Stimulated activated CD4-positive, alpha-beta T cell treated with anti-CD3 and anti-CD28 coated beads, TNF-alpha, amount 100 ng/mL, for 48 hours (primary cell): ENCODE results near the gene ZBP1.

Experiments used
- DNase-seq, 3 donors: peaks; one replicate each; pipeline ENCODE4 v3.0.0-alpha.2; 2020; ENCODE audit warnings: low read depth in 3 of 3

Gene ZBP1

DNA sequence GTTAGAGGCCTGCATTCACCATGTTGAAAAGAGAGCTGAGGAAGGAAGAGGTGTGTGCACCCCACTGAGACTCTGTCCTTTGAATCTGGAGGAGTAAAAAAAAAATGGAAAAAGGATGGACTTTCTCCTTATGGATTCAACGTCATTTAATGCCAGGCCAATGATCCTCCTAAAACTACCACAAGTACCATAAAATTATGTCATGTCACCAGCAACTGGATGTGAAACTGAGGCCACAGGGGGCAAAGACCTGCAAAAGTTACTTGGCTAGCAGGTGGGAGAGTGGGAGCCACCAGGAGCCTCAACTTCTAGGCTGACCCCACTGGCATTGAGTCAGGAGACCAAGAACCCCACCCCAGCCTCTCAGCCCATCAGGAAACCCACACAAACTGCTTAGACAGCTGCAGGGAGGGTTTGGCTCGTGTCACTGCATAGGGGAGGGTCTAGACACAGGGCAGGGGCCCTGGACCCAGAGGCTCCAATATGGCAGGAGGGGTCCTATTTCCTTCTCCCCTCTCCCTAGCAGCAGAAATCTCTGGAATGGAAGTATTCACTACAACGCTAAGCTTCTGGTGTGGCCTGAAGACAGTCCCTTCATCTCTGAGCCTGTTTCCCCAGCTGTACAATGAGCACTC lies 48.3 kb downstream of the ZBP1 start:
- no peak for DNase-seq

DNA sequence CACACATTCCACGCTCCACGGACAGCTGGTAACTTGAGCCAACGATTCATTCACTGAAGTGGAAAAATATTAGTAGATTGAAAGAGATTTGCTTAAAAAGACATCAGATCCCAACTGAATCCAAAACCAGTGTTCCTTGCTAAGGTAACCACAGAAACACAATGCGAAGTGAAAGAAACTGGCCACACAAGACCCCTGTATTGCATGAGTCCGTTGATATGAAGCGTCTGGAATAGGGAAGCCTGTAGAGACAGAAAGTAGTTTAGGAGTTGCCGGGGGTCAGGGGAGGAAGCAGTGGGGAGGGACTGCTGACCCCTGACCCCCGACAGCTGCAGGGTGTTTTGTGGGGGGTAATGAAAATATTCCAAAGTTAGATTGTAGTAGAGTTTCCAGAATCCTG lies 49.3 kb downstream of the ZBP1 start:
- DNase-seq, result no peak

DNA sequence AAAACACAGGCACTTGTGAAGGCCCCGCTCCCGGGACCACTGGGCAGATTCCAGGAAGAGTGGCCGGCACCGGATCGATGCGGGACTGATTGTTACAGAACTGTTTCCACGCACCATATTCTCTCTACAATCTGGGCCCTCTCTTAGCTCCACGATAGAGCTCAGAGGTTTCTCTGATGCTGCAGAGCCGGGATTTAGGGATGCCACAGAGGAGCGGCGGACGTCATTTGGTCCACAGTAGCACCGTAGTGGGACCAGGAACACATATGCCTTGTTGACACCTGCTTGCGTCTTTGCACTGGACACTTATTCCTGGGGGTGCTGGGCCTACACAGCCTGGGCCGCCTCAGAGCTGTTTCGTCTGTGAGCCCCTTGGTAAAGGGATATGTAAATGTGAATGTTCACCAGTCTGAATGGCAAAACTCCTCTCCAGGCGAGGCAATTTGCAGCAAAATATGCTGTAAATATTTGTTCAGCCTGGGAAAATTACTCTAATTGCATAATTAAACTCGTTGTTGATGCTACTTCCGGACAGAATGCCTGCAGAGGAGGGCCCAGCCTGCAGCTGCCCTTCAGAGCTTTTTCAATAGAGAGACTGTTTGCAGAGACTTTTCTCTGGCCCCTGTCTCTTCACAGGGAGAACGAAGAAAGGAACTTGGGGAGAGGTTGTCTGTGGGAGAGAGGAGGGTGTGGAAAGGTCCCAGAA lies 49.9 kb downstream of the ZBP1 start:
- no peak for DNase-seq

DNA sequence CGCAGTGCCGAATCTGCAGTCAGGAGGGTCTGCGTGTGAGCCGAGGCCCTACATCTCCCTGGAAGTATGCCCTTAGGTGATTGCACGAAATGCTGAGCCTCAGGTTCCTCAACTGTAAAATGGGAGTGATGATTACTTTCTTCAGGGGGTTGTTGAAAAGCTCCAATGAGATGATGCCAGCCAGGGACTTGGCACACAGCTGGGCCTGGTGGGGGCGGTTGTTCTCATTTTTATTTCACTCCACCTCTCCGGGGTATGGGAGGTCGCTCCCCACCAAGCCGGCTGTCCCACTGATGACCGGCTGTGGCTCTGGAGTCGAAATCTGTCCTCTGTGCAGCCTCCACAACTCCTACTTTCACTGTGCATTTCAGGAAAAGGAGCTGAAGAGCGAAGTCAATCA lies 51.3 kb downstream of the ZBP1 start:
- DNase-seq, result no peak

DNA sequence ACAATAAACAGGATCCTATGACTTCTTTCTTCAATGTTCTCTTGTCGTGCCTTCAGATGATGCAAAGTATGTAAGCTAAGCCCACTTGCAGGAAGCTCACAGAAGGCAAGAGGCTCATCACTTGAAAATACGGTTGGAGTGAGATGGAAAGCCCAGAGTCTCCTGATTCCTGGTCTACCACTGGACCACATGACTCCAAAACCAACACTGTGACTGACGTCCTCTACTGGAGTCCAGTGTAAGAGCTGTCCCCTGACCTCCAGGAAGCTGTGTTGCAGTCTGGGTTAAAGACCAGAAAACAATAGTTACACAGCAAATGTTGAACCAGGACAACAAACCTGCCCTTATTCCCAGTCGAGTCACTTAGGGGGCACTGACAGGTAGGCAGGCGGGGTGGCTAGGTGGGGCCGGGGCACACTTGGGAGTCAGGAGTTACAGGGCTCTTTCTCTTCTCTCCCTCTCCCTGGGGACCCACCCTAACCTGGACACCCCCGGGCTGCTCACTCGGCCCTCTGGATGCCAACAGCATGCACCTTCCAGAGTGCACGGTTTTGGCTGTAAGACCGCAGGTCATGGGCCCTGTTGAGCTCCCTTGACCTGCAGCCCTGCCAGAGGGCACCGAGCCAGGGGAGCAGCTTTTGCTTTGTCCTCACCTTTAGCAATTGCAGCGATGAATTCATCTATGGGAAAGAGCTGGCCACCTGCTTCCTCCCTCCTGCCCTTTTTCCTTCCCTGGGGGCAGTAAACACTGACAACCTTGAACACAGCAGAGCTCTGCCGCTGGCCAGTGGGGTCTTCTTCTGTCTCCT lies 51.9 kb downstream of the ZBP1 start:
- DNase-seq, result no peak

DNA sequence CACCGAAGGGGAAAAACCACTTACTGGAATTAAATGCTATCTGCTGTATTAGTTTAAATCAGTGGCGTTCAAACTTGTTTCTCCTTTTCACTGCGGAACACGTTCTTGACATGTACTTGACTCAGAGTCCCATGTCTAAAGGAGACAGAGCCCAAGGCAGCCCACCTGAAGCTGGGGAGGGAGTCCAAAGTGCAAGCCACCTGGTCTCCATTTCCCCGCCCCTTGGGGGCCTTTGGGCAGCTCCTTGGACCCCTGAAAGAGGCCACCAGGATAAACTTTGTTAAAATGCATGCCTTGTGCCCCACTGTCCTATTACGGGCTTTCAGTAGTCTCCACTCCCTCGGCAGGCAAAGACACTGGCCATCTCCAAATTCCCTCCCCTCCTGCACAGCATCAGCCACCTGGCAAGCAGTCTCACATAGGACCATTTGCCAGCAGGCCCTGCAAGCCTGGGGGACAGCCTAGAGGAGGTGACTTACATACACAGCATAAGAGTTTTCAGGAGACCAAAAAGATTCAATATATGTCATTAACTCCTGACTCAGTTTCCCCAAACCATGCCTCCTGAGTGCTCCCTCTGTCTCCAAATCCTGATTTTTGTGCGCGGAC lies 52.7 kb downstream of the ZBP1 start:
- DNase-seq, result no peak

DNA sequence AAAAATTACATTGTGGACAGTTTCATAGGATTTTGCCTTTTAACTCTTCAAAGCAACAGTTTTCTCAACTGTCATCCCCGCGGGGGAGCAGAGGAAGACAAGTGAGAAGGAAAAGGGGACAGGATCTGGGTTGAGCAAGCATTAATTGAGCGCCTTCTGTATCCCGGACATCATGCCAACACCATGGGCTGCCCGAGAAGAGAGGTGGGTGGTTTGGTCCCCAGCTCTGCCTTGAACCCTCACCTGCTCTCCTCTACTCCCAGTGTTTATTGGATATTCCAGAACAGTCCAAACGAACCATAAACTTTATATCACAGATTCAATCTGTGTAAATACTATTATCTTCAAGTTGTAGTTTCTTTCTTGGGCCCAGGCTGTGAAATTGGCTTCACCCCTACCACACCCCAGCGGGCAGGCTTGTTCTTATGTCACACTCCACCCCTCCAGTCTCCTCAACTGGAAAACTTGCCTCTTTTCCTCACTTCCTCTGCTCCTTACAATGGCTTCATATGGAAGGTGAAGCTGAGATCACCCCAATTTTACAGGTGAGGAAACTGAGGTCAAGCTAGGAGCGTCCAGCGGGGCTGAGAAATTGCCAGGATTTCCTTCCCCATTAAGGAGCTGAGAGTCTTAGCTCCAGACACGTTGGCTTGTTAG lies 53.3 kb downstream of the ZBP1 start:
- DNase-seq, result no peak

DNA sequence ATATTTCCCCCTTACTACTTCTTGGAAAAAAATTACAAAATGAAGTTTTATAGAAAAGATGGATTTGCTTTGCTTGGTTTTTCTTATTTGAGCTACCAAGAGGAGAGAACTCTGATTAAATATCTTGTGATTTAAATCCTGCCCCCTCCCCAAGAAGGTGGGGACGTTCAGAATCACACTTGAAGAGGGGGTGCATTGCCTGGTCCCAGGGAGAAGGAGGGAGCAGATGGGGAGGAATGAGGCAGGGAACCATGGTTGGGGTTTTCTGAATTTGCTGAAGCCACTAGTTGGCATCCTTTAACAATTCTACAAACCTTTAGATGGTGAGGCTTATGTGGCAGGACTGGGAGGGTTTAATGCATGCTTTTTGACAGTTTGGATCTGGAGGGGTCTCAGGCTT lies 53.8 kb downstream of the ZBP1 start:
- no peak for DNase-seq

DNA sequence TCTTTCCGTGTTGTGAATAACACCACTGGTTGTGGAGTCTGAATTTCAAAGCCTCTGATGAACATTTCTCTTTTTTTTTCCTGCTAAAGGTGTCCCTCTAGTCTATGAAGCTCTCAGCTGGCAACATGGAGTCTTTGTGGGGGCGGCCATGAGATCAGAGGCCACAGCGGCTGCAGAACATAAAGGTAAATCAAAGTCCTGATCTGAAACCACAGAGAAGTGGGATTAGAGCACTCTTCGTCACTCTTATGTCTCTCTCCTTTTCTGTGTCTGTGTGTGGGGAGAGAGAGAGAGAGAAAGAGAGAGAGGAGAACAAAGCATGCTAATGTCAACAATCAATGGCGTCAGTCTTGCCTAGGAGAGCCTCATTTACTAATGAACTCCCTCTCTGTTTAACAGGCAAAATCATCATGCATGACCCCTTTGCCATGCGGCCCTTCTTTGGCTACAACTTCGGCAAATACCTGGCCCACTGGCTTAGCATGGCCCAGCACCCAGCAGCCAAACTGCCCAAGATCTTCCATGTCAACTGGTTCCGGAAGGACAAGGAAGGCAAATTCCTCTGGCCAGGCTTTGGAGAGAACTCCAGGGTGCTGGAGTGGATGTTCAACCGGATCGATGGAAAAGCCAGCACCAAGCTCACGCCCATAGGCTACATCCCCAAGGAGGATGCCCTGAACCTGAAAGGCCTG lies 55.1 kb downstream of the ZBP1 start:
- no peak for DNase-seq

DNA sequence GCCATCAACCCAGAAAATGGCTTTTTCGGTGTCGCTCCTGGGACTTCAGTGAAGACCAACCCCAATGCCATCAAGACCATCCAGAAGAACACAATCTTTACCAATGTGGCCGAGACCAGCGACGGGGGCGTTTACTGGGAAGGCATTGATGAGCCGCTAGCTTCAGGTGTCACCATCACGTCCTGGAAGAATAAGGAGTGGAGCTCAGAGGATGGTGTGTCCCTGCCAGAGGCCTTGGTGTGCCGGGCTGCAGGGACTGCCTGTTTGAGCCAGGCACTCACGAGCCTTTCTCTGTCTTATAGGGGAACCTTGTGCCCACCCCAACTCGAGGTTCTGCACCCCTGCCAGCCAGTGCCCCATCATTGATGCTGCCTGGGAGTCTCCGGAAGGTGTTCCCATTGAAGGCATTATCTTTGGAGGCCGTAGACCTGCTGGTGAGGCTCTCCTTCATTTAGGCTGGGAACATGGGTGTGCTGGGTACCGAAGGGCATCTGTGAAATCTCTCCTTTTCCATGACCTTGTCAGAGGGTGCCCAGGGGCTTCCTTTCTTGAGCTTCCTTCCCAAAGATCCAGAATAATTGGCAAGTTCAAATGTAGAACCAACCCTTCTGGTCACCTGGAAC lies 55.9 kb downstream of the ZBP1 start:
- DNase-seq, result no peak

DNA sequence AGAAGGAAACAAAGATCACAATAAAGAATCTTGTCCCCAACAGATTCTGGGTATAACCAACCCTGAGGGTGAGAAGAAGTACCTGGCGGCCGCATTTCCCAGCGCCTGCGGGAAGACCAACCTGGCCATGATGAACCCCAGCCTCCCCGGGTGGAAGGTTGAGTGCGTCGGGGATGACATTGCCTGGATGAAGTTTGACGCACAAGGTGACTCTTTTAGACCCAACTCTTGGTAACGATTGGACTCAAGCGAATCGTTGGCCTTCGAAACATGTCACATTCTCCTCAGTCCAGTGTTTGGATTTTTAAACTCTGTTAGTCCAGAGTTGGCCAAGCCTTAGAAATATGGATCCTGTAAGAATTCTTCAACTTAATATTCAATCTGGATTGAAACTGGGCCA lies 56.7 kb downstream of the ZBP1 start:
- DNase-seq, result no peak

DNA sequence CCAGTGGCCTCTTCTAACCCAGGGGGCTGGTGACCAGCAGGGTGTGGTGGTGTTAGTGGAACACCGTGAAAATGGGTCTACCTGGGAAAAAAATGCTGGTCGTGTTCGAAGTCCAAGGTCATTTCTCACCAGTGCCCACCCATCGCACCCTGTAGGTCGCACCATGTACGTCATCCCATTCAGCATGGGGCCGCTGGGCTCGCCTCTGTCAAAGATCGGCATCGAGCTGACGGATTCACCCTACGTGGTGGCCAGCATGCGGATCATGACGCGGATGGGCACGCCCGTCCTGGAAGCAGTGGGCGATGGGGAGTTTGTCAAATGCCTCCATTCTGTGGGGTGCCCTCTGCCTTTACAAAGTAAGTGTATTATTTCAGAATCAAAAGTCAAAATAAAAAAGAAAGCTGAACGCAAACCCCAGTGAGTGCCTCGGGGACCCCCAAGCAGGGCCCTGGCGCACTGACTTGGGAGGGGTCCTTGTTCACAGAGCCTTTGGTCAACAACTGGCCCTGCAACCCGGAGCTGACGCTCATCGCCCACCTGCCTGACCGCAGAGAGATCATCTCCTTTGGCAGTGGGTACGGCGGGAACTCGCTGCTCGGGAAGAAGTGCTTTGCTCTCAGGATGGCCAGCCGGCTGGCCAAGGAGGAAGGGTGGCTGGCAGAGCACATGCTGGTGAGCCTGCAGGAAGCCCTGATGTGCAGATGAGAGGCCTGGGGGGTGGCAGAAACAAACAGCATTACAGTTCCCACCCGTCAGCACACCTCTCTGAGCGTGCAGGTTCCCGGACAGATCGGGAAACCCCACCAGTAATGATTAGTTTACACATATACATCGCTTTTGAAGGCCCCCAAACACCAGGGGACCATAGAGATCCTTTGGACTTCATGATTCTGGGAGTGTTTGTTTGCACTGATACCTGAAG lies 57.4 kb downstream of the ZBP1 start:
- DNase-seq, result no peak

DNA sequence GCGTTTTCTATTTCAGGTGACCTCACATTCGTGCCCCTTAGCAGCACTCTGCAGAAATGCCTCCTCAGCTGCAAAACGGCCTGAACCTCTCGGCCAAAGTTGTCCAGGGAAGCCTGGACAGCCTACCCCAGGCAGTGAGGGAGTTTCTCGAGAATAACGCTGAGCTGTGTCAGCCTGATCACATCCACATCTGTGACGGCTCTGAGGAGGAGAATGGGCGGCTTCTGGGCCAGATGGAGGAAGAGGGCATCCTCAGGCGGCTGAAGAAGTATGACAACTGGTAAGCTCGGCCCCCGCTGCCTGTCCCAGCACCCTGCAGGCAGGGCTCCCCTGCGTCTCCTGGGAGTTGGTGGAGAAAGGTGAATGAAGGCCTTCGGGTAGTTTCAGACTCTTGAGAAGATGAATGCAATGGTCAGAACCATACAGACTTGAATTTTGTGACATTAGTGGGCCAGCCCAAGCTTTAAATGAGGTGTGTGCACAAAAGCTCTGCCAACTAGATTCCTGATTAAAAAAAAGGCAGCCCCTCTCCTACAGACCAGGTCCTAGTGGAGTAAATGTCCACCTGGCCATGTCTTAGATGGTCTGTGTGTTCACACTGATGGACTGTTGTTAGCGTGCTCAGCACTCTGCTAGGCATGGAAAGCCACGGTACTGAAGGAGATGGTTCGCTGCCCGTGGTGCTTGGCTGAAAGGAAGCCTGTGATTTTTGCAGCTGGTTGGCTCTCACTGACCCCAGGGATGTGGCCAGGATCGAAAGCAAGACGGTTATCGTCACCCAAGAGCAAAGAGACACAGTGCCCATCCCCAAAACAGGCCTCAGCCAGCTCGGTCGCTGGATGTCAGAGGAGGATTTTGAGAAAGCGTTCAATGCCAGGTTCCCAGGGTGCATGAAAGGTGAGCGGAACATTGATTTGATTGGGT lies 58.6 kb downstream of the ZBP1 start:
- no peak for DNase-seq

DNA sequence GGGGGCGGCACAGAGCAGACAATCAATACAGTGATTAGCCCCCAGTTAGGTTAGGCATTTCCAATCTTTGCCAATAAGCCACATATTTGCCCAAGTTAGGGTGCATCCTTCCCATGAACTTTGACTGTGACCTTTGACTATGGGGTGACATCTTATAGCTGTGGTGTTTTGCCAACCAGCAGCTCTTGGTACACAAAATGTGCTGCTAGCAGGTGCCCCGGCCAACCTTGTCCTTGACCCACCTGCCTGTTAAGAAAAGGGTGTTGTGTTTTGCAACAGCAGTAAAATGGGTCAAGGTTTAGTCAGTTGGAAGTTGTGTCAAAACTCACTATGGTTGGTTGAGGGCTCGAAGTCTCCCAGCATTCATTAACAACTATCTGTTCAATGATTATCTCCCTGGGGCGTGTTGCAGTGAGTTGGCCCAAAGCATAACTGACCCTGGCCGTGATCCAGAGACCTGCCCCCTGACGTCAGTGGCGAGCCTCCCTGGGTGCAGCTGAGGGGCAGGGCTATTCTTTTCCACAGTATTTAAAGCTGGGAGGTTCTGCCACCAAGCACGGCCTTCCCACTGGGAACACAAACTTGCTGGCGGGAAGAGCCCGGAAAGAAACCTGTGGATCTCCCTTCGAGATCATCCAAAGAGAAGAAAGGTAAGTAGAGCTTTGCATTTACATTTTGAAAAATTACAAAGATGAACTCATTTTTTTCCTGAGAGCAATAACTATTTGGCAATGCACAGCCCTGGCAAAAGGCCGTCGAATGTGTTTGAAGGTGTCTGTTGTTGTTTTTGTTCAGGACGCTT lies 59.5 kb downstream of the ZBP1 start, which contains the start of gene PCK1:
PCK1 (plus strand) TSS at position 557 of the 802 bp plus-strand sequence. CDS start 302 bp downstream, outside the sequence.
- no peak for DNase-seq

DNA sequence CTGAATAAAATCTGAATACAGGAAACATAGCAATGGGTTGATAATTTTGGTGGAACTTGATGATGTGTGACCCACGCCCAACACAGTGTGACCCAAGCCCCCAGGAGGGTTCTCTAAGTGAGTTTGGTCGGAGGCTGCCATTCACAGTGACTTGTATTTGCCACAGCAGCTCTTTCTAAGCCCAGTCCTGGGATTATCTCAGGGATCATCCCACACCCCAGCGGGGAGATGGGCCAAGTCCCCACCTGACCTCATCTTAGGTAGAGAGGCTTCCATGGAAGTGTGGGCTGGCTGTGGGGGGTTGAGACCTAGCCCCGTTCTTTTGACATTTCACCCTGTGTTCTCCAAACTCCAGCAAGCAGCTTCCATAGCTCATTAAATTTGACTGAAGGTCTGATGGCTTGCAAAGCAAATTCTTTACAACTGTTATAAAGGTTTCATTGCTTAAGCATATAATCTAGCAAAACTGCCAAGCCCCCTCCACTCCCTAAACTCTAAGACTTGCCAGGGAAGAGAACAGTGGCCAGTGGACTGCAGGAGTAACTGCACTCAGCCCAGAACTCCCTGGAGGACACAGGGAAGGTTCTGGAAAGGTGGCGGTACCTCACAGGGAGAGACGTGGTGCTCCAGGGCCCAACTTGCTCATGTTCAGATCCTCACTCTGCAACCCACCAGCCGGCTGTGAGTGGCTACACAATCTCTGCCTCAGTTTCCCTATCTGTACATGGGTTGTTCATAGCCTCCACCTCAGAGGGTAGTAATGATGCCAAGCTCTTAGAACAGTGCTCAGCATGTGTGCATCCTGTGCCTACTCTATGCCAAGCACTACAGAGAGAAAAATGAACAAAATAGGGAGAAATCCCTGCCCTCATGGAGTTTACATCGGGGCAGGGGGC lies 60.3 kb downstream of the ZBP1 start:
- no peak for DNase-seq

DNA sequence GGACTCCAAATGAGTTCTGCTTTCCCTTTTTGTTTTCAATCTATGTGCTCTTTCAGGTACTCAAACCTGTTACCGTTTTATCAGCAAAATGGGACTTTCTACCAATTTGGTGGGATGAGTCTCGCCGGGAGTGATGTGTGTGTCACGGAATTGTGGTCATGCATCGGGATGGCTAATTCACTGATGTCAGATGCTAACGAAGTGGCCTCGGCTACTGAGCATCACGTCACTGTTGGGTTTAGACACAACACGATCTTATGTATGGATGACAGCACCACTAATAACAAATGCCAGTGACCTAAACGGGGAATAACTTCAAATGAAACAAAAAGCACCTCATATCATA lies 61.0 kb downstream of the ZBP1 start:
- DNase-seq, result no peak
